HG03571 (cell line): ENCODE results near the gene C16orf78.

ENCODE experiments used
- ATAC-seq: cut with Tn5 transposase; IDR thresholded peaks from one replicate; pipeline ENCODE4 v1.9.1; 2021; ENCODE audit not compliant: unreplicated experiment

Gene C16orf78

DNA sequence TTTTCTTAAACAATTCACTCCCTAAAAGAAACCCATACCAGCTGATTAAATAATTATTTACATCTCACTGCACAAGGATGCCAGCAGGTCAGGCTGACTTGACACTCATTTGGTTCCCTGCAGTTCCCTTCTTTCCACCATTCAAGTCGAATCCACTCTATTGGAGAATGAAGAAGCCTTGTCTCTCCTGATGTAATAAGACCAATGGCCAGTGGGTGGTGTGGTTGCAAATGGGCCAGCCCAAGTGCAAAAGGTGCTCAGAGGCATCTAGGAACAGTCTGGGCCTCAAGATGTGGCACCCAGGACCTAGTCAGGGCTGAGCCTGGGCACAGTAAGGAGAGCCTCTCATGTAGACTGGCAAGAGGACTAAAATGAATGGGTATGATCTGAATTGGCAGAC, 9.3 kb downstream of the C16orf78 start:
- no peak for ATAC-seq

DNA sequence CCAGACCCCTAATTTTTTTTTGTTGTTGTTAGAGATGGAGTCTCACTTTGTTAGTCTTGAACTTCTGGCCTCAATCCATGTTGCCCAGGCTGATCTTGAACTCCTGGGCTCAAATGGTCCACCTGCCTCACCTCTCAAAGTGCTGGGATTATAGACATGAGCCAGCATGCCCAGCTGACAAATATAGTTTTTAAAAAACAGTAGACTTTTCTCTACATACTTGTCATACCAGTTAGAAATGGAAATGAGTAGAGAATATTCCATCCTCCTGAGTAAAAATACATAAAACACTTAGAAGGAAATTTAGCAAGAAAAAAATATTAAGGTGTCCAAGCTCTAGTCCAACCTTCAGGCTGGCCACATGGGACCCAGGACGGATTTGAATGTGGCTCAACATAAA, 21.4 kb downstream of the C16orf78 start:
- ATAC-seq = no peak

DNA sequence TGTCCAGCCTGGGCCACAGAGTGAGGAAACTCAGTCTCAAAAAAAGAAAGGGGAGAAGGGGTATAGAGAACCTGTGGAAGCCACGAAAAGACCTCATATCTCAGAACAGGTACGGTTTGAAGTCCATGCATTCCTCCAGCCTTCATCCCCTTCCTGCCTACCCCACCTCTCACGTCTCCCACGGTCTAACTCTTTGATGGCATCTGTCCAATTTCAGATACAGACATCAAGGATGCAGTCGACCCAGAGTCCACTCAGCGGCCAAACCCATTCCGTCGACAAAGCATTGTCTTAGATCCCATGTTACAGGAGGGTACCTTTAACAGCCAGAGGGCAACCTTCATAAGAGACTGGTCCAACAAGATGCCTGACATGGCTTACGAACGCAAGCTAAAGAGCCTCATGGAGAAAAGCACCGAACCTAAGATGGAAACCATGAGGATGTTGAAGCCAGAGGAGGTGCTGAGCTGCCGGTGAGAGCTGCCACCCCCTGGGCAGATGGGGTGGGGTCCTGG, 22.7 kb downstream of the C16orf78 start:
- no peak for ATAC-seq

DNA sequence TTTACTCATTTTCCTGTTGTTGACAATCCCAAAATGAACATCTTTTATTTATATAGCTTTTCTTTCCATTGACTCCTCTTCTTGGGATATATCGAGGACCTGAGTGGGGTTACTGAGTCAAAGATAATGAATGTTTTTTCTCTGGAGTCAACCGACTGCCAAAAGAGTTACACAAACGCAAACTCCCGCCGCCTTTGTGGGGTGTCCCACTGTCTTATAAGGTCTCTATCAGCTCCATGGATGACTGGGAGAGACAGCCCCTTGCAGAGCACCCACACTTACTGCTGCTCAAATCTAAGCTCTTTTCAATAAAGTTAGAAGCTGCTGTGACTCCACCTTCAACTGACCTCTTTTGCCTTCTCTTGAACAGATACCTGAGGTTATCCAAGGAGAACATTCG, 25.2 kb downstream of the C16orf78 start:
- ATAC-seq = no peak

DNA sequence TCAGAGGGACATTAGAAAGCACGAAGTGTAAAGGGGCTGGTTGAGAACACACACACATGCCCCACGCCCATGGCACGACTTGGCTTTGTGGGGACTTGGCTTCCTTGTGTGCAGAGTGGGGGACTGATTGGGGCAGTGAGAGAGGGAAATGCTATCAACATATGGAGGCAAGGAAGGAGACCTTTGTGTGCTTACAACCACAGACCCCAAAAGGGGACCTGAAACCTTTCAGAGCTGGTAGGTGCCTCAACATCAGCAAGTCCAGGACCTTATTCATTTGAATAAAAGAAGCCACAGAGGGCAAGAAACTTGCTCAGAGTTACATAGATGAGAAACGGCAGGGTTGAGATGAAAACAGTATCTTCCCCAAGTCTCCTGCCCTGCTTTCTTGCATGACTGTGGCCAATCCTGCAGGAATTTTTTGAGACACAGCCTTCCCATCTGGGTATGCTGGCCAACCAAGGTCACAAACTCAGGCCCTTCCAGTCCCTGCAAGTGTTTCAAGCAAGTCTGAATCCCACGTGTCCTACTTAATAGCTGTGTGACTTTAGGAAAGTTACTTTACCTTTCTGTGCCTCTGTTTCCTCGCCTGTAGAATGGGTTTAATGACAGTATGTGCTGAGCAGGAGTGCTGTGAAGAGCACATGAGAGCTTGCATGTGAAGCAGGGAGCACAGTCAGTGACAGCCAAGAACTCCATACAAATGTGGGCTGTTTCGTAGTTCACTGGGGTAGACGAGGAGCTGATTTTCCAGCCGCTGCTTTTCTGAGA, 26.2 kb downstream of the C16orf78 start:
- ATAC-seq = peak; percentile 96

DNA sequence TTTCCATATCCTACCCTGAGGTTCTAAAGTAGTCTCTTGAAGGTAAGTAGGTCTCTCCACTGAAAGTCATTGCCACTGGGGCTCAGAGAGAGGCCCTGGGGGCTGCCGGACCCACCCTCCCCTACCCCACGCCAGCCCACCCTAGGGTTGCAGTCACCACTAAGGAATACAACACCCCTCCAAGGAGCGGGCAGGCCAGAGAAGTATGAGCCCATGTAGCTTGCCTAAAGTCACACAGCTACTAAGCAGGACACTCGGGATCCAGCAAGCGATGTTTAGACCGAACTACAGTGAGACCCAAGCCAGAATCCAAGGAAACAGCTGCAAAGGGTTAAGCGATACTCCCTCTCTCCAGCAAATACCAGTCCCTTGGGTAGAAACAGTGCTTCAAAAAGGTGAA, 27.0 kb downstream of the C16orf78 start:
- no peak for ATAC-seq

DNA sequence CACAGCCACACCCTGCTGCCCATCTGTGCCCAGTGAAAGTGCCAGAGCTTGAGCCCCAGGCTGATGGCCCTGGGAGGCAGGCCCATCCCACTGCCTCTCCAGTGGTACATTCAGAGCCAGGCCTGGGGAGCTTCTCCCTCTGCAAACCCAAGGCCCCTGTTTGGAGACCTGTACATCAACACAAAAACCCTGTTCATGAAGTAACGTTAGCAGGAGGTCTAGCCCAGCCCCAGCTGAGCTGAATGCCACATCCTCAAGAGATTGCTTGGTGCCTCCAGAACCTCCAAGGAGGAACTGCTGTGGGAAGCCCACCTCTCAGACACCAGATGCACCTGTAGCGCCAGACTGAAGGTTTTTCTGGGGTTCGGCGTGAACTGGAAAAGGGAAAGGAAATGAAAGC, 31.5 kb downstream of the C16orf78 start:
- no peak for ATAC-seq

DNA sequence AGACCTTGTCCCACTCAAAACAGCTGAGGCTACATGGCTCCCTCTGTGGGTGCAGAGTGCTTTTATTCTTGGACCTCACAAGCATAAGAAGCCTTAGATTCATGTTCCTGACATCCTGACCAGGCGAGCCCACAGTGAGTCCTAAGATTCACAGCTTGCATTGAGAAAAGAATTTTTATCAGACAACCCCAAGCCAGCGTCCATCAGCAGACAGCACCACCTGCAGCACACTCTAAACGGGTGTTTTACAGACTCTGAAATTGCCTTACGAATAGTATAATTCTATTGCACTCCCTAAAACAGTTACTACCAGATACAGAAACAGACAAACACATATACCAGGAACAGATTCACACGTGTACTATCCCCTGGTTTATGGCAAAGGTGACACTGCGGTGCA, 31.9 kb downstream of the C16orf78 start:
- no peak for ATAC-seq

DNA sequence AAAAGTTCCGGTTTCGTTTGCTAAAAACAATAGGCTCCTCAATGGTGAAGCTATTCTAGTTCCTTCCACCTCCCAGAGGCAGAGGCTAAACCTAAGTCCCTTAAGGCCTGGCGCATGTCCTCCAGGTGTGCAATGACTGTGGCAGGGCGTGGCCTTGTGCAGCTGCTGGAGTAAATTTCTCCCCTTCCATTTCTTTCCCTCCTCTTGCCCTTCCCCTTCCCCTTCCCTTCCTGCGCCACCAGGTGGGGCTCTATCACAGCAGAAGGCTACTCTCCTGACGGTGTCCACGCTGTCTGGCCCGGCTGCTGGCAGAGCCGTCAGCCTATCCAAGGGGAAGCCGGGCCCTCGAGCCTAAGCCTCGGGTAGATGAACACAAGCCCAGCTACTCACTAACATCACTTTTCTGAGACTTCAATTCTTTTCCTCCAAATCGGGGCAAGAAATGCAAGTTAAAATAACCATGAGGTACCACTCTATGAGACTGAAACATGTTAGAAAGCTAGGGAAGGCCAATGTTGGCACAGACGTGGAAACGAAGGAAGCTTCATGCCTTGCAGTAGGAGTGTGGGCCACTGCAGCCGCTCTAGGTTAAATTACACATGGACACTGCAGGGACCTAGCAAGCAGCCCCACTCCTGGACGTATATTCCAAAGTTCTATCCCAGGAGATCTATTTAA, 34.4 kb downstream of the C16orf78 start:
- peak; percentile 64 for ATAC-seq

DNA sequence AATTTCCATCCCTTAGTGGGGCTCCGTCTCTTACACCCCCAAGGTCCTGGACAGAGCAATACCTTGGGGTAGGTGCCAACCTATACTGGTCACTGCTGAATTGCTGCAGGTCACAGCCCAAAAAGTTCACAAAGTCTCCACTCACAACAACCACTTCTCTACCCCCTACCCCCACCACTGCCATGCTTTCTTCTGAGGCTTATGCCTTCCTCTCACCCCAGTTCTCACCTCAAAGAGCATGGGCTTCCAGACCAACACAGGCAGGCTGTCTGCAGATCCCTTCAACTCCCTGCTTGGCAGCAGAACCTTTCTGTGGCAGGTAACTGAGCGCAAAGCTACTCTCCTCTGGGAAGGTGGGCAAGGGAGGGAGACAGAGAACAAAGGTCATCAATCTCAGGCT, 35.5 kb downstream of the C16orf78 start:
- ATAC-seq = no peak

DNA sequence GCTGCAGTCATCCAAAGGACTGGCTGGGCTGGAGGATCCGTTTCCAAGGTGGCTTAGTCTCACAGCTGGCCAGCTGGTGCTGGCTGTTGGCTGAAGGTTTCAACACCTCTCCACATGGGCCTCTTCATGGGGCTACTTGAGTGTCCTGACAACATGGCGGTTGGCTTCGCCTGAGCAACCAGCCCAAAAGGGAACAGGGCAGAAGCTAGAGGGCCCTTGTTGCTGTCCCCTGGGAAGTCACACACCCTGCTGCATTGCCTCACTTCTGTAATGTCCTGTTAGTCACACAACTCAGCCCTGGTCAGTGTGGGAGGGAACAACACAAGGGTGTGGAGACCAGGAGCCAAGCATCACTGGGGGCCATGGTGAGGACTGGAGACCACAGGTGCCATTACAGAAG, 36.6 kb downstream of the C16orf78 start:
- no peak for ATAC-seq

DNA sequence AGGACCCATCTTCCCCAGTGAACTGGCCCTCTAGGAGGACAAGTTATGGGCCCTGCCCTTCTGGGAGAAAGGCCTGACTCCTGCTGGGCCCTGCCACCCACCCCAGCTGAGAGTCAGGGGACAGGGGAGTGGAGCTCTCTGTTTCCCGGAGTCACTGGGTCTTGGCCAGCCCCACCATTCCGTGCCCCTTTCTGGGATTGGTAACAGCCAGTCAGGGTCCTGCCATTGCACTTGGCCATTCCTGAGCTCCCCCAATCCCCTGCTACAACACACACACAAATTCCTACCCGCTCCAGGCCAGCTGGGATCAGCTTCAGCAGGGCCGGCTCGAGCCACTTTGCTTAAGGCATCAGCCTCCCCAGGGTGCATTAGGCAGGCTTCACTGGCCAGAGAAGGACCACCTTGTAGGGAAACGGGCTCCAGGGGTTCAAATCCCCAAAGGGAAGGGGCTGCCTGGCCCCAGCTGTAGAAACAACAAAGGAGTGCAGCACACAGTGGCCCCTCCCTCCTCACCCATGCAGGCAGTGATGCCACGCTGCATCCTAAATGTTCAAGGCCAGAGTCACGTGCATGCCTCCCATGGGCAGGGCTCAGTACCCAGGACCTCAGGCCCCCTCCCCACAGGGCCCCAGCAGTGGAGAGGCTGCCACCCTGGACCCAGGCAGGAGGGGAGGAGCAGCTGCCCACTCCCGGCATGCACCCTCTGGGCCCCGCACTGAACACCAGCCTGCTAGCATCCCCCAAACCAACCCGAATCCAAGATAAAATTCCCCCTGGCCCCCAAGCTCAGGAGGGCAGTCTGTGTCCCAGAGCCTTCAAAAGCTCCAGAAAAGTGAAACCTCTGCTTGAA, 37.7 kb downstream of the C16orf78 start:
- ATAC-seq = no peak

DNA sequence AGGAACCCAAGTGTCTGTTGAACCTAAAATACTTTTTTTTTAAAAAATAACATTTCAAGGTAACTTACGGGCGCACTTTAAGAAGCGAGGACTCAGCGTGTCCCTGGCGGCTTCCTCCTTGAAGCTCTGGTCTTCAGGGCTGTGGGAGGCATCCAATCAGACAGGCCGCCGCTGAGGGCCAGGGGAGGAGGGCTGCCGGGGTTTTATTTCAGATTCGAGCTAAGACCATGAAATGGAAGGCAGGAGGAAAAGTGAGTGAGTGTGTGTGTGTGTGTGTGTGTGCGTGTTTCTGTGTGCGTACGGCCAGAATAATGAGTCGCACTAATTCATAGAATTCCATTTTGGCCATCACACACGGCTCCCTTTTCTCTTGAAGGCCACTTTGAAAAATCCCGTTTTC, 41.1 kb downstream of the C16orf78 start:
- no peak for ATAC-seq

DNA sequence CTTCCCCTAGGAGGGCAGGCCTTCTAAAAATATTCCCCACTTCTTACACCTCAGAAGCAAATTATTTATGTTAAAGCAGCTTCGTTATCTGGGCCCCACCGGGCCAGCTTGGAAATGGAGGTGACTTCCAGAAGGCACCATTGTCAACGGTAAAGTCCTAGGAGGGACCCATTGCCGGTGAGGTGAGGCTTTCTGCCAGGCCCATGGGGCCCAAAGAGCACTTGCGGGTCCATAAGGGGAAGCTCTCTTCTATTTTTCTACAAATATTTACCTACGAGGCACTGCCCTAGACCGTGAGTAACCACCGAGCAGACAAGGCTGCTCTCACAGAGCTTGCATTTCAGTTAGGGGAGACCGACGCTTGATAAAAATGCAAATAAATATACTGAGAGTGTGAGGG, 41.5 kb downstream of the C16orf78 start:
- no peak for ATAC-seq

DNA sequence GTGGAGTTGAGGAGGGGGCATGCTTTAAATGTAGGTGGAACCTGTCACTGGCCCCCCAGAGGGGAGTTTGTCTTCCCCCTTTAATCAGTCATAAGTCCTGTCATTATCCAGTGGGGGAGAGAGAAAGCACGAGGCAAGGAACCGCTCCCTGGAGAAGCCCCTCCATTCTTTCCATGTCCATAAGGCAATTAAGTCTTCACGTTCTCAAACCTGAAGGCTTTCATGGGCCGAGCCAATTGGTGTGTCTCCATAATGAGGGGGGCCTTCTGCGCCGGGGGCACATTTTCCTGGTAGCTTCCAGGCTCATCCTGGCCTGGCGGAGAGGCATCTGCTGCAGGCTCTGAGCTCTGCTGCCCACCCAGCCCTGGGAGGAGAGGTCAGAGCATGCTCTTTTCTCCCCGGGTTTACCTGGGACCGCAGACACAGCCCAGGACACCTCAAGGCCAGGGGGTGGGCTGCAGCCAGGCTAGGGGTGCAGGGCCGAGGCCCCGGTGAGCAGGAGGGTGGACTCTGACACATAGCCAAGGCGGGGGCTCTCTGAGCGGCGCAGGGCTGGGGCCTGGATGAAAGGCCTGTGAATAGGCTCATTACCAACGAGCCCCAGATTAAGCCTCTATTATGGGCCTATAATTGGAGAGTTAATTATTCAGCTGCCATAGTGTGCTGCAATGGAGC, 42.5 kb downstream of the C16orf78 start:
- ATAC-seq = no peak

DNA sequence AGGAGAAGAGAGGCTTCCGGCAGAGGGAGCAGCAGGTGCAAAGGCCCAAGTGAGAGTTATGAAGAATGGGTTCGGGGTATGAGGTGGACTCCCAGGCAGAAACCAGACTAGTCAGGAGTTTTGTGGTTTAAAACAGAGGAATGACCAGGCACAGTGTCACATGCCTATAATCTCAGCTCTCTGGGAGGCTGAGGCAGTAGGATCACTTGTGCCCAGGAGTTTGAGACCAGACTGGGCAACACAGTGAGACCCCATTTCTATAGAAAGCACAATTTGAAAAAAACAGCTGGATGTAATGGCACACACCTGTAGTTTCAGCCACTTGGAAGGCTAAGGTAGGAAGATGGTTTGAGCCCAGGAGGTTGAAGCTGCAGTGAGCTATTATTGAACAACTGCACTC, 43.8 kb downstream of the C16orf78 start:
- no peak for ATAC-seq

DNA sequence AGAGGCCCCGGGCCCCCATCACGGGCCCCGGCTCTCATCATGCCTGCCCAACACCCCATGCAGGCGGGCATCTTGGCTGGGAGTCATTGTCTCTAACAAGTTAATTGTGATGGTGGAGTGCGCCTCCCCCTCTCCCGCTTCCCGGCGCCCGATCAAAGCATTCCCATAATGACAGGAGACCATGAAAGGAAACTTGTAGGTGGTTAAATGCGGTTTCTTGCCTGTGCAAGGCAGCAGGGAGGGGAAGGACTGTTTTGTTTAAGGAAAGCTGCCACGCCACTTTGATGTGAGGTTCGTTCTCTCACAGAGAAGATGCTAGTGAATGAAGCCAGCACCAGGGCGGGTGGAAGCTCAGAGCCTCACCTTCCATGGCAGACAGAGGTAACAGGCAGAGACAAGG, 45.4 kb downstream of the C16orf78 start:
- no peak for ATAC-seq

DNA sequence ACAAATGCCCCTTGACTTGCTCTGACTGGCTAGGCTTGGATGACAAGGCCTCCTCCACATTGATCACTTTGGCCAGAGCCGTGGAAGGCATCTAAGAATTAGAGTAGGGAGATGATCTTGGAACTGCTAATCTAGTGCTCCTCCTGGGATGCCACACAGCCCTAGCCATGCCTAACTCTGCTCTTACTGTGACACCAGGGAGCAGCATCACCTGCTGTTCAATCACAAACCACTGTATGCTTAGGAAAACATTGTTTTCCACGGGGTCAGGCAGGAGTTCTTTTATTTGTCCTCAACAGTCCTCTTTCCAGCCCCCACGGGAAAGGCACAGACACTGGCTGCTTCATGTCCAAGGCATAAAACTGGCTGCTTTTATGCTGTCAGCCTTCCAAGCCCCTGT, 46.3 kb downstream of the C16orf78 start:
- no peak for ATAC-seq

DNA sequence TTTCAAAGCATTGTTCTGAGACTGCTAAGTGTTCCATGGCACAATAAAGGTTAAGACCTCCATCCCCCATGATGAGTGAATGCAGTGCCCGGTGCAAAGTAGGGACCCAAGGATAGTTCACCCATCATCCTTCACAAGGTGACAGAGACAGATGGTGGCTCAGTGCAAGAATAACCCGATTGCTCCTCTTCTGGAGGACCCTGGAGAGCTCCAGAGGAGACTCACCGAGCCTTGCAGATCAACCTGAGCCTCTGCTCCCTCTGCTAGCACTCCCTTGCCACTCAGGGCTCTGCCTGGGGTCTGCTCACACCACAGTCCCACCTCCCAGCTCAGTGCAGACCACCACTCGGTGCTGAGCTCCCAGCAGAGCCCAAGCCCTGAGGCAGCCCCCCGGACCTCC, 49.3 kb downstream of the C16orf78 start:
- no peak for ATAC-seq

DNA sequence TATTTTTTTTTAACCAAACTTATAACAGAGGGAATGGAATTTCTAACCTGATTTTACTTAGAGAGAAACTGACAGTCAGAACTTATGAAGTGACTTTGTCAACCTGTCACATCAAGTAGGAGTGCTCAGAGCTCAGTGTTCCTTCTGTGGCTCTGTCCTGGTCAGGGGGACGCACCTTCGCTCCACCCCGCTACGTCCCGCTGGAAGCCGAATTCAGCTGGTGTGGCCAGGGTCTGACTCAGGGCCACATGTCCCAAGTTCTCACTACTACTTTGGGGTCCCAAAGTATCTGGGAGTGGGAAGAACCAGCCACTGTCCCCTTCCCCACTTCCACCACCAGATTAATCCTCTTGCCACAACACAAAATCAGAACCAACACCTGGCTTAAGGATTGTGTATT, 51.4 kb downstream of the C16orf78 start:
- ATAC-seq = no peak

DNA sequence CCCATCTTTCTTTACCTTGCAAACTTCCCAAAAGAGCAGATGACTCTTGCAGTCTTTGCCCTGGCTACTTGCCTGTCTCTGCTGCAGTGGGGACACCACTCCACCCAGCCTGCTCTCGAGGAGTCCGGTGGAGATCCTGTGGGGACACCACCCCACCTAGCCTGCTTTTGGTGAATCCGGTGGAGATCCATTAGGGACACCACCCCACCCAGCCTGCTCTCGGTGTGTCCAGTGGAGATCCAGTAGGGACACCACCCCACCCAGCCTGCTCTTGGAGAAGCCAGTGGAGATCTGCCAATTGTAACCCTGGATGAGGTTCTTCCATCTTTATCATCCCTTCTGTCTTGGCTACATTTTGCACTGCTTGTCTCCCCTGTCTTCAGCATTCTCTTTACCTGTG, 54.2 kb downstream of the C16orf78 start:
- no peak for ATAC-seq
